VCaP (cell line): ENCODE results near the gene MKNK1.

ENCODE experiments used
- H3K27ac ChIP-seq: fragments of 450-650 bp; 2 replicates; pipeline ENCODE4 v1.5.1; 2017
- CTCF ChIP-seq: fragments of 450-650 bp; conservative IDR thresholded peaks from 2 replicates; pipeline ENCODE4 v1.5.1; 2017; ENCODE audit warnings: mild to moderate bottlenecking, moderate library complexity

Gene MKNK1

GRCh38 chr1:46556822-46557221, 47.2 kb downstream of the MKNK1 start:
- H3K27ac ChIP-seq = no peak overlapping the region

GRCh38 chr1:46555826-46556619, 48.0 kb downstream of the MKNK1 start:
- TF ChIP-seq CTCF = no peak

More at GRCh38 chr1:46556822-46557221, 47.2 kb downstream of the MKNK1 start:
- TF ChIP-seq CTCF = no peak

GRCh38 chr1:46554597-46555381, 49.3 kb downstream of the MKNK1 start:
- TF ChIP-seq CTCF = no peak
- H3K27ac ChIP-seq = no peak overlapping the region

More at GRCh38 chr1:46555826-46556619, 48.0 kb downstream of the MKNK1 start:
- no peak overlapping the region for H3K27ac ChIP-seq

DNA sequence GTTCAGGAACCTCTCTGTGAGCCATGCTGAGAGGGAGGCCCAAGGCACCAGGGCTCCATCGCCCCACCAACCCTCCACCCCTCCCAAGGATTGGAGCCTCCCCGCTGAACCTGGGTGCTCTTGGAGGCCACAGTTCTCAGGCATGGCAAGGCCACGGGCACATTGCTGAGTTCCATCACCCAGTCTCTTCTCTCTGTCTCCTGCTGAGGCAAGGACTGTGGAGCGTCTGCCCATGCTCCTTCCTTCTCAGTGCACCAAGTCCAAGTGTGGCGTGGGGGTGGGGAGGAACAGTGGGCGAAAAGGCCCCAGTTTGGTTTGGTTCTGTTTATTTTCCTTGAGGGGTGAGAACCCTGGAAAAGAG, 49.9 kb downstream of the MKNK1 start:
- no peak overlapping the region for H3K27ac ChIP-seq
- TF ChIP-seq CTCF = no peak

DNA sequence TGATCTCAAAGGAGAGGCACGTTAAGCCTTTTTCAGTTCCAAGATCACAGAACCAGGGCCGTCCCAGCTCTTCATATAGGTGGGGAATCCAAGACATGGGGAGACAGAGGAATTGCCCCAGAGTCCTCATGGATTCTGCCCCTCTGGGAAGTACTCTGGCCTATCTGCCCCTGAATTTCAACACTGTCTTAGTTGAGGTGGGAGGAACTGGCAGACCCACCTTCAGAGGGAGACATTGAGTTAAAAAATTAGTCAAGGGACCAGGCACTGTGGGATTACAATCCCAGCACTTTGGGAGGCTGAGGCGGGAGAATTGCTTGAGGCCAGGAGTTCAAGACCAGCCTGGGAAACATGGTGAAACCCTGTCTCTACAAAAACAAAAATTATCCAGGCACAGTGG, 50.6 kb downstream of the MKNK1 start:
- no peak for TF ChIP-seq CTCF
- H3K27ac ChIP-seq = no peak overlapping the region

DNA sequence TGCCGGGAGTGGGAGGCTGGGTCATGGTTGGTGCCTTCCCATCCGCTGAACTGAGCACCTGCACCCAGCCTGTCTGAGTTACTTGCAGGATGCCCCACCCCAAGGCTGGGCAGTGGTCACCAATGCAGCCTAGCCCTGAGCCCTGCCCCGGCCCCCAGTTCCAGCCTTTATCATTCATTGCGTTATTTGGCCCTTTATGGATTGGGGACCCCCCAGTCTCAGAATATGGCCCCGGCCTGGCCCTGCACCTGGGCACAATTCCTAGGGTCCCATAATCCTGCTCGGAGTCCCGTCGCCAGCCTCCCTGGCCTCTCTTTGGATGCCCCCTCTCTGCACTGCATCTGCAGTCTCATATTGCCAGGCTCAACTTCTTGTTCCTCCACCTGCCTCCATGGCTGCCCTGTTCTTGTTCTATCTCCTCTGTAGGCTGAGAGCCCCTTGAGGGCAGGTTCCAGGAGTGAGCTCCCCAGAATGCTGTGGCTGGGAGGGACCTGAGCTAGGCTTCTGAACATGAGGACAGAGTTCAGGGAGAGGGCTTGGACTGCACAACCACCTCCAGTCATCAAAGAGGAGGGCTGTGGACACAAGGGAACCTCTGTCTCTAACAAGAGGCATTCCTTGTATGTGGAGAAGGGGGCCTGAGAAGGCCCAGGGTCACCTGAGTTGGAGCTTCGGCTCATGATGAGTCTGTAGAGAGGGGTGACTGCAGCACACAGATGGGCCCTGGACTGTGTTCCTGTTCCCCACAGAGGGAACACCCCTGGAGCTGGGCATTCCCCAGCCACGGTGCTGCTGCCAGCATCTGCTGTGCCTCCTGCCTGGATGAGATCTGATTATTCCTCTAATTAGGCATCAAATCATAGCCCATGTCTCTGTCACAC, 51.5 kb downstream of the MKNK1 start:
- no peak for TF ChIP-seq CTCF
- no peak overlapping the region for H3K27ac ChIP-seq
